Epithelial cell of esophagus (primary cell): Measurements from ENCODE around the gene OR2AE1.
A peak's percentile ranks its signal among the peaks of the same experiment; 100 is the strongest.

Experiments
- DNase-seq: peaks from one replicate; pipeline ENCODE4 v3.0.0; 2010; ENCODE audit warnings: low read depth
- H3K4me3 ChIP-seq: 2 replicates; pipeline ENCODE4 v1.5.1; 2011; ENCODE audit warnings: mild to moderate bottlenecking, low read length, control low read depth
- CTCF ChIP-seq: IDR thresholded peaks from 2 replicates; pipeline ENCODE4 v1.5.1; 2011; ENCODE audit warnings: low read depth, mild to moderate bottlenecking, low read length, control low read depth, inconsistent platforms; ENCODE audit not compliant: insufficient read depth; ENCODE audit errors: missing control alignments

Gene OR2AE1

GRCh38 chr7:99837649-99838361 is 39.0 kb downstream of the OR2AE1 start:
- DNase-seq = peak; percentile 56
- H3K4me3 ChIP-seq = no peak overlapping the region
- TF ChIP-seq CTCF = peak; percentile 58

- no peak for DNase-seq
- no peak overlapping the region for H3K4me3 ChIP-seq
- no peak for TF ChIP-seq CTCF
Observed at GRCh38 chr7:99835189-99835588, 41.6 kb downstream of the OR2AE1 start.

GRCh38 chr7:99834382-99834781 is 42.5 kb downstream of the OR2AE1 start:
- TF ChIP-seq CTCF = no peak
- DNase-seq = no peak
- H3K4me3 ChIP-seq = no peak overlapping the region

- no peak overlapping the region for H3K4me3 ChIP-seq
- no peak for TF ChIP-seq CTCF
- DNase-seq = no peak
Observed at GRCh38 chr7:99833289-99833877, 43.5 kb downstream of the OR2AE1 start.

- DNase-seq = no peak
- H3K4me3 ChIP-seq = no peak overlapping the region
- TF ChIP-seq CTCF = no peak
Observed at GRCh38 chr7:99831595-99831994, 45.2 kb downstream of the OR2AE1 start.

DNA sequence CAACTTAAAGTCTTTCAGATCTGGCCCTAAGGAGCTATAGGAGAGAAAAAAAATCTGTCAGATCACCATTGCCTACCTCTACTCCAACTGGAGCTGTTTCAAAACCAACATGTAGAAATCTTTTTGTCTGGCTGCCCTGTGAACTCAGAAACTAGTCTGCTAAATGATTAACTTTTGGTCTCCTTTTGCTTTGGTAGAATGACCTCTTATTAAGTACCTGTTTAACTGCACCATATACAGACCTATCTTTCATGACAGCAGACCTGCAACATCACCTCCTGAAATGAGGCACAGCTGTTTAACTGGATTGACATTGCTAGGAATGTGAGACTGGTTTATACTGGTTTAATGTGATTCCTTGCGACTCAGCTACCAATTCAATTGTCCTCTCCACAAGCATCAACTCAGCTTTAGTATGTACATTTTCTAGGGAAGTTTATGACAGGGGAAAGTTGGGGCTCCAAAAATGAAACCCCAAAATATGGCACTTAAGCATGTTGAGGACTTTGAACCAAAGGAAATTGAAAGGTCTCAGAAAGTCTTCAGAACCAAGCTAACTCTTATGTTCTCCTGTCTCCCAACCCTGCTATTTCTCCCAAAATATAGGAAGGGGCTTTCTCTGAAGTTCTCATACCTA is 47.2 kb downstream of the OR2AE1 start:
- H3K4me3 ChIP-seq = no peak overlapping the region
- DNase-seq = peak; percentile 68
- TF ChIP-seq CTCF = no peak
